ENCODE results near the gene PPM1D. TPM values are rescaled to one million over a fixed set of nuclear protein-coding genes. Genes with fewer than 3 reads are reported as not detected.
A peak's percentile ranks its signal among the peaks of the same experiment; 100 is the strongest.
"Not testable (repeated sequence)": the region's sequence is repeated elsewhere in the genome, so short reads cannot be mapped to it uniquely, and the experiment has no call there.

The PPM1D gene
- 10 to 100 TPM; 17.0 to 22.5 (median 19.6) TPM for total RNA-seq
- 9.5 TPM for total RNA-seq (2013)
- total RNA-seq: 19.9 to 42.6 (median 25.9) reads per million in 29 experiments

- peaks cover 8 to 14% of the 10 kb centered on the region in 2 experiments for H3K4me1 ChIP-seq (ENCODE audit: control insufficient read depth in 1 of 2, extremely low read depth in 1 of 2, insufficient read depth in 2 of 2, low read length in 2 of 2)
- under 1% methylated on average over 76 of the region's 83 CpGs for WGBS (ENCODE audit: insufficient coverage)
- H3K36me3 ChIP-seq (ENCODE audit: control insufficient read depth in 2 of 2, extremely low read depth in 1 of 2, insufficient read depth in 1 of 2, low read length in 1 of 2): no peaks in the 10 kb centered on the region
- H3K27me3 ChIP-seq (replicated peaks in 1 of 2; ENCODE audit: control insufficient read depth in 2 of 2, extremely low read depth in 1 of 2, insufficient read depth in 2 of 2, low read length in 1 of 2): no peaks in the 10 kb centered on the region
- H3K9me3 ChIP-seq: no peaks in the 10 kb centered on the region
- Mint-ChIP-seq H3K36me3 (peaks cover 5% of the 10 kb centered on the region), H3K27me3 (no peaks in the 10 kb centered on the region), H3K4me3 (peak within 1 kb of the TSS; percentile 94 to 98 (median 96)), H3K27ac (peak within 1 kb of the TSS; percentile 96 to 98), H3K4me1 (peaks cover 43 to 48% (median 47%) of the 10 kb centered on the region in 3 donors), H3K9me3 (no peaks in the 10 kb centered on the region)
- ChIA-PET POLR2A (interaction anchor here (0.6 to 1.6 kb wide), 3 partner anchors 20 to 208 kb away, joined by 3 to 8 read pairs (median 3); partner anchors contain the start of gene USP32 (in 1 of the 2)), CTCF (interaction anchor here (0.5 to 1.2 kb wide), 6 partner anchors 17 to 1281 kb away, joined by 3 to 4 read pairs (median 3); partner anchors contain the start of genes BCAS3 (in 1 of the 2) and USP32 (in 1 of the 2))
- ATAC-seq (replicated peaks in 1 of 4) (peak; percentile 95 to 98 (median 96)), DNase-seq (peak; percentile 91 to 99 (median 96))
- peak within 1 kb of the TSS; percentile 89 to 98 for H3K4me3 ChIP-seq (ENCODE audit: control insufficient read depth in 1 of 2, extremely low read depth in 1 of 2, low read length in 1 of 2)
- peak within 1 kb of the TSS; percentile 84 for H3K27ac ChIP-seq (ENCODE audit: low read length)
Measured at GRCh38 chr17:60599620-60600489, at the start of gene PPM1D. PPM1D (plus strand) TSS chr17:60600193; CDS start chr17:60600415, 222 bp downstream.

- CTCF ChIA-PET: not testable (repeated sequence)
Measured at GRCh38 chr17:60552255-60552654, 47.7 kb upstream of the PPM1D start.

DNA sequence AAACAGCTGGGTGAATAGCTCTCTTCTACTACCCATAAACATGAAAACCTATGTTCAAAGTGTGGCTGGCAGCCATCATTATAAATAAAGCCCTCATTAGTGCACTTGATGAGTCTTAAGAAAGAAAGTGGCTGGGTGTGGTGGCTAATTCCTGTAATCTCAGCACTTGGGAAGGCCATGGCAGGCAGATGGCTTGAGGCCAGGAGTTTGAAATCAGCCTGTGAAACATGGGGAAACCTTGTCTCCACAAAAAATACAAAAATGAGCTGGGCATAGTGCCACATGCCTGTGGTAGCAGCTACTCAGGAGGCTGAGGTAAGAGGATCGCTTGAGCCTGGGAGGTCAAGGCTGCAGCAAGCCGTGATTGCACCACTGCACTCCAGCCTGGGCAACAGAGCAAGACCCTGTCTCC, 45.6 kb upstream of the PPM1D start:
- Histone ChIP-seq H3K4me1 (ENCODE audit: control insufficient read depth in 1 of 2, extremely low read depth in 1 of 2, insufficient read depth in 2 of 2, low read length in 2 of 2) (no peaks in the 10 kb centered on the region), H3K27me3 (replicated peaks in 1 of 2; ENCODE audit: control insufficient read depth in 2 of 2, extremely low read depth in 1 of 2, insufficient read depth in 2 of 2, low read length in 1 of 2) (peaks cover 0 to 6% of the 10 kb centered on the region in 2 experiments), H3K36me3 (ENCODE audit: control insufficient read depth in 2 of 2, extremely low read depth in 1 of 2, insufficient read depth in 1 of 2, low read length in 1 of 2) (peaks cover 0 to 5% of the 10 kb centered on the region in 2 donors), H3K4me3 (ENCODE audit: control insufficient read depth in 1 of 2, extremely low read depth in 1 of 2, low read length in 1 of 2) (no peak overlapping the region), H3K27ac (ENCODE audit: low read length) (no peak overlapping the region), H3K9me3 (no peaks in the 10 kb centered on the region)
- POLR2A ChIA-PET: no interaction called here
- Mint-ChIP-seq H3K27ac (no peak overlapping the region), H3K36me3 (peaks cover 14% of the 10 kb centered on the region), H3K27me3 (no peaks in the 10 kb centered on the region), H3K4me1 (no peaks in the 10 kb centered on the region), H3K9me3 (peaks cover 3 to 17% (median 17%) of the 10 kb centered on the region in 3 donors), H3K4me3 (no peak overlapping the region)
- 100% methylated on average over 1 of the region's 2 CpGs for WGBS (ENCODE audit: insufficient coverage)
- DNase-seq (no peak), ATAC-seq (replicated peaks in 1 of 4) (no peak)
- CTCF ChIA-PET: no interaction called here

More at GRCh38 chr17:60552255-60552654, 47.7 kb upstream of the PPM1D start:
- H3K27me3 ChIP-seq (replicated peaks in 1 of 2; ENCODE audit: control insufficient read depth in 2 of 2, extremely low read depth in 1 of 2, insufficient read depth in 2 of 2, low read length in 1 of 2); ATAC-seq (replicated peaks in 1 of 4); H3K36me3 ChIP-seq (ENCODE audit: control insufficient read depth in 2 of 2, extremely low read depth in 1 of 2, insufficient read depth in 1 of 2, low read length in 1 of 2); H3K4me3 ChIP-seq (ENCODE audit: control insufficient read depth in 1 of 2, extremely low read depth in 1 of 2, low read length in 1 of 2); POLR2A ChIA-PET; H3K27ac ChIP-seq (ENCODE audit: low read length); H3K4me1 Mint-ChIP-seq; H3K27me3 Mint-ChIP-seq; H3K9me3 Mint-ChIP-seq; H3K27ac Mint-ChIP-seq; DNase-seq; H3K9me3 ChIP-seq; H3K4me1 ChIP-seq (ENCODE audit: control insufficient read depth in 1 of 2, extremely low read depth in 1 of 2, insufficient read depth in 2 of 2, low read length in 2 of 2); H3K4me3 Mint-ChIP-seq; H3K36me3 Mint-ChIP-seq: not testable (repeated sequence)
- WGBS (ENCODE audit: insufficient coverage): 94% methylated on average over 3 of the region's 13 CpGs

DNA sequence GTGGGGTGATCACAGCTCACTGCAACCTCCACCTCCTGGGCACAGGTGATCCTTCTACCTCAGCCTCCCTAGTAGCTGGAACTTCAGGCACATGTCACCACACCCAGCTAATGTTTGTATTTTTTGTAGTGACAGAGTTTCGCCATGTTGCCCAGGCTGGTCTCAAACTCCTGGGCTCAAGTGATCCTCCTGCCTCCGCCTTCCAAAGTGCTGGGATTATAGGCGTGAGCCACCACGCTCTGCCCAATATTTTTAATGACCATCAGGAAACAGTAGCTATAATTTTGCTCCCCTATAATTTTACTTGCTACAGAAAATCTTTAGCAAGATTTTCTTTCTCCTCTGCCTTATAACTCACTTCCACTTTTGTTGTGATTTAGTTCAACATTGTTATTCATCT, 44.2 kb upstream of the PPM1D start:
- Mint-ChIP-seq H3K4me3 (no peak overlapping the region), H3K36me3 (peaks cover 14% of the 10 kb centered on the region), H3K9me3 (peaks cover 3 to 17% (median 17%) of the 10 kb centered on the region in 3 donors), H3K4me1 (no peaks in the 10 kb centered on the region), H3K27ac (no peak overlapping the region), H3K27me3 (no peaks in the 10 kb centered on the region)
- DNase-seq (no peak), ATAC-seq (replicated peaks in 1 of 4) (no peak)
- ChIA-PET POLR2A (interaction anchor here in 1 of 2 donors (0.7 kb wide), 1 partner anchor 91 kb away, joined by 4 read pairs; no protein-coding TSS in a partner anchor), CTCF (interaction anchor here in 1 of 2 donors (0.7 to 1.0 kb wide), 2 partner anchors 14 to 63 kb away, joined by 5 to 7 read pairs; no protein-coding TSS in a partner anchor)
- H3K36me3 ChIP-seq (ENCODE audit: control insufficient read depth in 2 of 2, extremely low read depth in 1 of 2, insufficient read depth in 1 of 2, low read length in 1 of 2): peaks cover 0 to 5% of the 10 kb centered on the region in 2 donors
- no peak overlapping the region for H3K27ac ChIP-seq (ENCODE audit: low read length)
- peaks cover 0 to 10% of the 10 kb centered on the region in 2 experiments for H3K27me3 ChIP-seq (replicated peaks in 1 of 2; ENCODE audit: control insufficient read depth in 2 of 2, extremely low read depth in 1 of 2, insufficient read depth in 2 of 2, low read length in 1 of 2)
- no peak overlapping the region for H3K4me3 ChIP-seq (ENCODE audit: control insufficient read depth in 1 of 2, extremely low read depth in 1 of 2, low read length in 1 of 2)
- no peaks in the 10 kb centered on the region for H3K9me3 ChIP-seq
- 95% methylated on average over 4 of the region's 4 CpGs for WGBS (ENCODE audit: insufficient coverage)
- no peaks in the 10 kb centered on the region for H3K4me1 ChIP-seq (ENCODE audit: control insufficient read depth in 1 of 2, extremely low read depth in 1 of 2, insufficient read depth in 2 of 2, low read length in 2 of 2)

GRCh38 chr17:60557805-60558204, 42.2 kb upstream of the PPM1D start:
- POLR2A ChIA-PET: no interaction called here
- H3K27me3 Mint-ChIP-seq: no peaks in the 10 kb centered on the region
- Histone ChIP-seq H3K27me3 (replicated peaks in 1 of 2; ENCODE audit: control insufficient read depth in 2 of 2, extremely low read depth in 1 of 2, insufficient read depth in 2 of 2, low read length in 1 of 2) (peaks cover 0 to 12% of the 10 kb centered on the region in 2 experiments), H3K4me1 (ENCODE audit: control insufficient read depth in 1 of 2, extremely low read depth in 1 of 2, insufficient read depth in 2 of 2, low read length in 2 of 2) (no peaks in the 10 kb centered on the region), H3K4me3 (ENCODE audit: control insufficient read depth in 1 of 2, extremely low read depth in 1 of 2, low read length in 1 of 2) (no peak overlapping the region), H3K36me3 (ENCODE audit: control insufficient read depth in 2 of 2, extremely low read depth in 1 of 2, insufficient read depth in 1 of 2, low read length in 1 of 2) (peaks cover 0 to 5% of the 10 kb centered on the region in 2 donors), H3K9me3 (no peaks in the 10 kb centered on the region), H3K27ac (ENCODE audit: low read length) (no peak overlapping the region)
- WGBS (ENCODE audit: insufficient coverage): no CpG with 5 or more reads among the region's 2 CpGs
- ATAC-seq (replicated peaks in 1 of 4) (no peak), DNase-seq (peak in 1 of 35 experiments; percentile 5)
- no peaks in the 10 kb centered on the region for H3K4me1 Mint-ChIP-seq
- no peak overlapping the region for H3K4me3 Mint-ChIP-seq
- peaks cover 14% of the 10 kb centered on the region for H3K36me3 Mint-ChIP-seq
- no peak overlapping the region for H3K27ac Mint-ChIP-seq
- H3K9me3 Mint-ChIP-seq: peaks cover 3 to 17% (median 17%) of the 10 kb centered on the region in 3 donors
- CTCF ChIA-PET: interaction anchor here (0.6 to 0.7 kb wide), 3 partner anchors 8 to 741 kb away, joined by 3 to 6 read pairs (median 3); no protein-coding TSS in a partner anchor

GRCh38 chr17:60559659-60559994, 40.4 kb upstream of the PPM1D start:
- no peak for DNase-seq
- ChIA-PET POLR2A (no interaction called here), CTCF (no interaction called here)
- Histone ChIP-seq H3K4me1 (ENCODE audit: control insufficient read depth in 1 of 2, extremely low read depth in 1 of 2, insufficient read depth in 2 of 2, low read length in 2 of 2) (no peaks in the 10 kb centered on the region), H3K36me3 (ENCODE audit: control insufficient read depth in 2 of 2, extremely low read depth in 1 of 2, insufficient read depth in 1 of 2, low read length in 1 of 2) (peaks cover 0 to 5% of the 10 kb centered on the region in 2 donors), H3K27me3 (replicated peaks in 1 of 2; ENCODE audit: control insufficient read depth in 2 of 2, extremely low read depth in 1 of 2, insufficient read depth in 2 of 2, low read length in 1 of 2) (peaks cover 0 to 12% of the 10 kb centered on the region in 2 experiments), H3K4me3 (ENCODE audit: control insufficient read depth in 1 of 2, extremely low read depth in 1 of 2, low read length in 1 of 2) (no peak overlapping the region), H3K9me3 (no peaks in the 10 kb centered on the region), H3K27ac (ENCODE audit: low read length) (no peak overlapping the region)
- H3K36me3 Mint-ChIP-seq: peaks cover 14% of the 10 kb centered on the region
- 92% methylated on average over 8 of the region's 8 CpGs for WGBS (ENCODE audit: insufficient coverage)
- no peak overlapping the region for H3K4me3 Mint-ChIP-seq
- H3K9me3 Mint-ChIP-seq: peaks cover 3 to 17% (median 17%) of the 10 kb centered on the region in 3 donors
- no peak overlapping the region for H3K27ac Mint-ChIP-seq
- no peaks in the 10 kb centered on the region for H3K4me1 Mint-ChIP-seq
- no peaks in the 10 kb centered on the region for H3K27me3 Mint-ChIP-seq
- ATAC-seq (replicated peaks in 1 of 4): no peak
